Measurements from ENCODE around the gene FNDC3B. TPM values are rescaled to one million over a fixed set of nuclear protein-coding genes. Genes with fewer than 3 reads are reported as not detected.

FNDC3B gene
- total and polyA plus RNA-seq, 4 donors = 13.3 to 175 (median 100) TPM

DNA sequence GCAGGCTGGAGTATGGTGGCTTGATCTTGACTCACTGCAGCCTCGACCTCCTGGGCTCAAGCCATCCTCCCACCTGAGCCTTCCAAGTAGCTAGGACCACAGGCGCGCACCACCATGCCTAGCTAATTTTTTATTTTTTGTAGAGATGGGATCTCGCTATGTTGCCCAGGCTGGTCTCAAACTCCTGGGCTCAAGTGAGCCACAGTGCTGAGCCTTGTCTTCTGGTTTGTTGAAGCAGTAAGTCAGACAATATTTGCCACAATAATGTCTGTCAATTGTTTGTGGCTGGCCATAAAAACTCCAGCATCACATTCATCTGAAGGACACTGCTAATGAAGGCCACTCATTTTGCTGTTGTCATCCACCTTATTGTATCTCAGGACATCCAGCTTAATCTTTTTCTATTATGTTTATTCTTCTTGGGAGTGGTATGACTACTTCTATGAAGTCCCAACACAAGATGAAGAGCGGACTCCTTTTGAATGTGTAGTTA, 185.9 kb downstream of the FNDC3B start:
- Histone ChIP-seq H3K4me3 (no peak overlapping the region), H3K27ac (ENCODE audit: low read depth in 1 of 2, low read length in 1 of 2) (no peak overlapping the region), H3K9me3 (ENCODE audit: control insufficient read depth in 4 of 4, insufficient read depth in 3 of 4, low read length in 3 of 4) (no peaks in the 10 kb centered on the region), H3K9ac (ENCODE audit: insufficient read depth in 1 of 2, low read length in 2 of 2) (no peak overlapping the region), H3K4me1 (ENCODE audit: control insufficient read depth in 5 of 5, insufficient read depth in 5 of 5, low read length in 5 of 5) (peaks cover 0 to 21% (median 5%) of the 10 kb centered on the region in 5 donors), H3K36me3 (ENCODE audit: control insufficient read depth in 4 of 4, insufficient read depth in 4 of 4, low read length in 4 of 4) (peaks cover 0 to 6% (median 2%) of the 10 kb centered on the region in 4 donors), H3K27me3 (ENCODE audit: control insufficient read depth in 3 of 3, insufficient read depth in 3 of 3, low read length in 2 of 3) (no peaks in the 10 kb centered on the region)
- no peak for ATAC-seq (ENCODE audit: insufficient read depth, low FRiP score)
- 91 to 99% methylated on average over 5 of the region's 5 CpGs for WGBS, 2 donors
- no peak for DNase-seq
- no peak for TF ChIP-seq CTCF (IDR thresholded peaks at IDR 0.05; ENCODE audit: control extremely low read depth, extremely low read depth)

- Histone ChIP-seq H3K4me1 (ENCODE audit: control insufficient read depth in 5 of 5, insufficient read depth in 5 of 5, low read length in 5 of 5) (peaks cover 0 to 17% (median 5%) of the 10 kb centered on the region in 5 donors), H3K36me3 (ENCODE audit: control insufficient read depth in 4 of 4, insufficient read depth in 4 of 4, low read length in 4 of 4) (peaks cover 2 to 6% (median 4%) of the 10 kb centered on the region in 4 donors), H3K9me3 (ENCODE audit: control insufficient read depth in 4 of 4, insufficient read depth in 3 of 4, low read length in 3 of 4) (no peaks in the 10 kb centered on the region), H3K9ac (ENCODE audit: insufficient read depth in 1 of 2, low read length in 2 of 2) (no peak overlapping the region), H3K4me3 (no peak overlapping the region), H3K27me3 (ENCODE audit: control insufficient read depth in 3 of 3, insufficient read depth in 3 of 3, low read length in 2 of 3) (no peaks in the 10 kb centered on the region), H3K27ac (ENCODE audit: low read depth in 1 of 2, low read length in 1 of 2) (no peak overlapping the region)
- DNase-seq = no peak
- no peak for ATAC-seq (ENCODE audit: insufficient read depth, low FRiP score)
- TF ChIP-seq CTCF (IDR thresholded peaks at IDR 0.05; ENCODE audit: control extremely low read depth, extremely low read depth) = no peak
- WGBS, 2 donors = 97% methylated on average over 5 of the region's 5 CpGs
These were observed 187.5 kb downstream of the FNDC3B start for GRCh38 chr3:172226831-172227230.

GRCh38 chr3:172227340-172228035, 188.1 kb downstream of the FNDC3B start:
- H3K36me3 ChIP-seq (ENCODE audit: control insufficient read depth in 4 of 4, insufficient read depth in 4 of 4, low read length in 4 of 4) = peaks cover 2 to 6% (median 4%) of the 10 kb centered on the region in 4 donors
- no peak overlapping the region for H3K27ac ChIP-seq (ENCODE audit: low read depth in 1 of 2, low read length in 1 of 2)
- no peak overlapping the region for H3K9ac ChIP-seq (ENCODE audit: insufficient read depth in 1 of 2, low read length in 2 of 2)
- no peak for TF ChIP-seq CTCF (IDR thresholded peaks at IDR 0.05; ENCODE audit: control extremely low read depth, extremely low read depth)
- peaks cover 0 to 16% (median 5%) of the 10 kb centered on the region in 5 donors for H3K4me1 ChIP-seq (ENCODE audit: control insufficient read depth in 5 of 5, insufficient read depth in 5 of 5, low read length in 5 of 5)
- ATAC-seq (ENCODE audit: insufficient read depth, low FRiP score) = no peak
- no peak overlapping the region for H3K4me3 ChIP-seq
- H3K27me3 ChIP-seq (ENCODE audit: control insufficient read depth in 3 of 3, insufficient read depth in 3 of 3, low read length in 2 of 3) = no peaks in the 10 kb centered on the region
- H3K9me3 ChIP-seq (ENCODE audit: control insufficient read depth in 4 of 4, insufficient read depth in 3 of 4, low read length in 3 of 4) = no peaks in the 10 kb centered on the region
- WGBS, 2 donors = 93 to 95% methylated on average over 3 of the region's 3 CpGs
- DNase-seq = no peak

All from lung (tissue), 12 donors.